Osteoblast (primary cell): ENCODE results near the gene PAXIP1. TPM values are rescaled to one million over a fixed set of nuclear protein-coding genes. Genes with fewer than 3 reads are reported as not detected.

Experiments used
- DNase-seq: peaks from one replicate; pipeline ENCODE4 v3.0.0; 2011; ENCODE audit warnings: low spot score, mixed read lengths; ENCODE audit not compliant: insufficient read length; ENCODE audit errors: missing footprints
- H2AFZ ChIP-seq: 2 replicates; pipeline ENCODE4 v1.6.0; 2011; ENCODE audit warnings: mild to moderate bottlenecking, low read length
- H3K27ac ChIP-seq: 2 replicates; pipeline ENCODE4 v1.5.1; 2011; ENCODE audit warnings: mild to moderate bottlenecking, low read depth, low read length, moderate library complexity
- H3K27me3 ChIP-seq: 2 replicates; pipeline ENCODE4 v1.6.0; 2012; ENCODE audit warnings: mild to moderate bottlenecking, control low read depth, inconsistent platforms, low read length, moderate library complexity; ENCODE audit not compliant: insufficient read depth
- H3K36me3 ChIP-seq: 2 replicates; pipeline ENCODE4 v1.5.1; 2011; ENCODE audit warnings: mild to moderate bottlenecking, low read length, control low read depth, moderate library complexity; ENCODE audit not compliant: insufficient read depth
- H3K4me1 ChIP-seq: 2 replicates; pipeline ENCODE4 v1.5.1; 2011; ENCODE audit warnings: mild to moderate bottlenecking, low read length, control low read depth, moderate library complexity; ENCODE audit not compliant: insufficient read depth
- H3K4me2 ChIP-seq: 2 replicates; pipeline ENCODE4 v1.6.0; 2011; ENCODE audit warnings: mild to moderate bottlenecking, low read length; ENCODE audit not compliant: insufficient read depth
- H3K4me3 ChIP-seq: fragments of 200-600 bp; sonication (generic); 3 replicates; pipeline ENCODE4 v1.5.1; 2012; ENCODE audit warnings: mild to moderate bottlenecking, low read length, inconsistent platforms; ENCODE audit not compliant: insufficient read depth
- H3K79me2 ChIP-seq: 2 replicates; pipeline ENCODE4 v1.6.0; 2012; ENCODE audit warnings: mild to moderate bottlenecking, low read length, control low read depth, inconsistent platforms; ENCODE audit not compliant: insufficient read depth
- H3K9me3 ChIP-seq: 2 replicates; pipeline ENCODE4 v1.5.1; 2011; ENCODE audit warnings: low read depth, low read length, control low read depth
- H4K20me1 ChIP-seq: 2 replicates; pipeline ENCODE4 v1.6.0; 2012; ENCODE audit warnings: mild to moderate bottlenecking, low read length, control low read depth; ENCODE audit not compliant: insufficient read depth
- total RNA-seq: library from RNA; depleted of rRNA; stranded (reverse); fragments of >200 nt; gene quantifications from 2 replicates; pipeline ENCODE4 v1.2.3, GENCODE V29; 2012
- TF ChIP-seq, protein P1 (sequence below): IDR thresholded peaks from 2 replicates; pipeline ENCODE4 v1.5.1; 2011; ENCODE audit warnings: mild to moderate bottlenecking, low read depth, low read length, moderate library complexity; ENCODE audit errors: extremely low read depth

The PAXIP1 gene
- total RNA-seq, 1 donor: 10.5 TPM

GRCh38 chr7:154997840-154998370 is 5.0 kb downstream of the PAXIP1 start:
- Histone ChIP-seq H4K20me1 (no peaks in the 10 kb centered on the region), H3K4me1 (peaks cover 2% of the 10 kb centered on the region), H3K36me3 (peaks cover 34% of the 10 kb centered on the region), H3K9me3 (no peaks in the 10 kb centered on the region), H2AFZ (no peak overlapping the region), H3K79me2 (peaks cover 43% of the 10 kb centered on the region), H3K27me3 (no peaks in the 10 kb centered on the region), H3K27ac (no peak overlapping the region), H3K4me2 (no peak overlapping the region), H3K4me3 (no peak overlapping the region)
- no peak for DNase-seq
- TF ChIP-seq, protein P1, sequence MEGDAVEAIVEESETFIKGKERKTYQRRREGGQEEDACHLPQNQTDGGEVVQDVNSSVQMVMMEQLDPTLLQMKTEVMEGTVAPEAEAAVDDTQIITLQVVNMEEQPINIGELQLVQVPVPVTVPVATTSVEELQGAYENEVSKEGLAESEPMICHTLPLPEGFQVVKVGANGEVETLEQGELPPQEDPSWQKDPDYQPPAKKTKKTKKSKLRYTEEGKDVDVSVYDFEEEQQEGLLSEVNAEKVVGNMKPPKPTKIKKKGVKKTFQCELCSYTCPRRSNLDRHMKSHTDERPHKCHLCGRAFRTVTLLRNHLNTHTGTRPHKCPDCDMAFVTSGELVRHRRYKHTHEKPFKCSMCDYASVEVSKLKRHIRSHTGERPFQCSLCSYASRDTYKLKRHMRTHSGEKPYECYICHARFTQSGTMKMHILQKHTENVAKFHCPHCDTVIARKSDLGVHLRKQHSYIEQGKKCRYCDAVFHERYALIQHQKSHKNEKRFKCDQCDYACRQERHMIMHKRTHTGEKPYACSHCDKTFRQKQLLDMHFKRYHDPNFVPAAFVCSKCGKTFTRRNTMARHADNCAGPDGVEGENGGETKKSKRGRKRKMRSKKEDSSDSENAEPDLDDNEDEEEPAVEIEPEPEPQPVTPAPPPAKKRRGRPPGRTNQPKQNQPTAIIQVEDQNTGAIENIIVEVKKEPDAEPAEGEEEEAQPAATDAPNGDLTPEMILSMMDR: no peak

DNA sequence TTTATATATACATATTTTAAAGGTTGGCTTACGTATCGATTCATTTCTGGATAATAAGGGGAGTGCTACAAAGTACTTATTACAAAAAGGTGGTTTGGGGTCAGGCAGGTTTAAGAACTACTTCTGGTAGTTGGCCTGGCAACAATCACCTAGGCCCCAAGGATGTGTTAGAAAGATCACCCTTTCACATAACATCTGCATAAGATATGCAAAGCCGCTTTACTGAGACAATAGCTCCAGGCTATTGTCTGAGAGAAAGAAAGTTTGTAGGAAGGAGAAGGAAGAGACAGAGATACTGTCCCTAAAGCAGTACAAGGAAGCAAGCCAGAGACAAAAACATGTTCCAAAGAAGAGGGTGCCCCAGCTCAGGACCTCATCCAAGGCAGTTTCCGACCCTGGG is 6.2 kb downstream of the PAXIP1 start:
- Histone ChIP-seq H3K4me3 (no peak overlapping the region), H3K27ac (no peak overlapping the region), H3K4me1 (peaks cover 2% of the 10 kb centered on the region), H3K27me3 (no peaks in the 10 kb centered on the region), H3K36me3 (peaks cover 36% of the 10 kb centered on the region), H3K79me2 (peaks cover 35% of the 10 kb centered on the region), H3K4me2 (no peak overlapping the region), H3K9me3 (no peaks in the 10 kb centered on the region), H4K20me1 (no peaks in the 10 kb centered on the region), H2AFZ (no peak overlapping the region)
- TF ChIP-seq, protein P1: no peak
- DNase-seq: no peak

DNA sequence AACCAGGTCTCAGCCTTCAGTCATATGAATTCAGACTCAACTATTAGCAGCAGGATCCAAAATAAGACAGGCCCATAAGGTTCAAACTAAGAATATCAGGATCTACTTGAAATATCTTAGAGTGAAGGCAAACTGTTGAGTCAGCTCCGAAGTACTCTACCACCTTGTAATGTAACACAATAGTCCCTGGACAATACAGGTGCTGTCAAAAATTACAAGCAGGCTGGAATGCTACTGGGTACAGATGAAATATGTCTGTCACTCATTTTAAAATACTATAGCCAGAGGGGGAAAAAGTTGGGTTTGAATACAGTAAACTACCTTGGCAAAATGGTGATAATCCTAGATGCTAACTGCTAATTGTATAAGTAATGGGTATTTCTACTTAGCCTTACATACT is 6.8 kb downstream of the PAXIP1 start:
- no peak overlapping the region for H3K27ac ChIP-seq
- no peaks in the 10 kb centered on the region for H3K9me3 ChIP-seq
- no peak overlapping the region for H2AFZ ChIP-seq
- TF ChIP-seq, protein P1: no peak
- H3K4me2 ChIP-seq: no peak overlapping the region
- no peak for DNase-seq
- no peak overlapping the region for H3K4me3 ChIP-seq
- no peaks in the 10 kb centered on the region for H3K4me1 ChIP-seq
- H3K36me3 ChIP-seq: peaks cover 37% of the 10 kb centered on the region
- H3K27me3 ChIP-seq: no peaks in the 10 kb centered on the region
- no peaks in the 10 kb centered on the region for H4K20me1 ChIP-seq
- H3K79me2 ChIP-seq: peaks cover 32% of the 10 kb centered on the region

DNA sequence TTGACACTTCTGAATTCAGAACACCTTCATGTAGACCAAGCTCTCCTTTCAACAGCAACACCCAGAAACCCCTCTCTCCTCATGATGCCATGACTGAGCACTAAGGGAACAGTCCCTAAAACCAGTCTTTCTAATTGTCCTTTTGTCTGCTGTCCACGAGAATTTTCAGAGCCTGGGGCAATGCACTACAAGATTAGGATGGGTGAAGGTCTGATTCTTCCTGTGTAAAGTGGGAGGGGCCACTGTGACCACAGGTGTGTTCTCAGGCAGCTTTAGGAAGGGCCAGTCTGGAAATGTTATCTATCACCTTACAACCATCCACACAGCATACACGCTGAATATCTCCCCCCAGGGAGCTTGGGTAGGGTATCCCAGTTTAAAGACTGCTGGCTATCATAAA is 7.9 kb downstream of the PAXIP1 start:
- TF ChIP-seq, protein P1: no peak
- Histone ChIP-seq H3K4me1 (no peaks in the 10 kb centered on the region), H3K4me2 (no peak overlapping the region), H3K36me3 (peaks cover 39% of the 10 kb centered on the region), H3K9me3 (no peaks in the 10 kb centered on the region), H2AFZ (no peak overlapping the region), H3K27ac (no peak overlapping the region), H3K4me3 (no peak overlapping the region), H4K20me1 (no peaks in the 10 kb centered on the region), H3K27me3 (no peaks in the 10 kb centered on the region), H3K79me2 (peaks cover 21% of the 10 kb centered on the region)
- no peak for DNase-seq
